Astrocyte of the spinal cord (primary cell): ENCODE results near the gene C13orf46.

ENCODE experiments used
- DNase-seq: peaks from one replicate; pipeline ENCODE4 v3.0.0; 2011; ENCODE audit warnings: low read depth, low spot score
- H3K4me3 ChIP-seq: 2 replicates; pipeline ENCODE4 v1.5.1; 2011; ENCODE audit warnings: low read depth, mild to moderate bottlenecking, low read length, moderate library complexity
- in situ Hi-C: cut with HindIII; loops from 2 replicates; pipeline ENCODE4 v1.10.0; 2017; ENCODE audit warnings: low sequenced_read_pairs
- TF ChIP-seq, protein P1 (sequence below): IDR thresholded peaks from 2 replicates; pipeline ENCODE4 v1.5.1; 2012; ENCODE audit warnings: low read depth, mild to moderate bottlenecking, low read length, inconsistent platforms

The C13orf46 gene

DNA sequence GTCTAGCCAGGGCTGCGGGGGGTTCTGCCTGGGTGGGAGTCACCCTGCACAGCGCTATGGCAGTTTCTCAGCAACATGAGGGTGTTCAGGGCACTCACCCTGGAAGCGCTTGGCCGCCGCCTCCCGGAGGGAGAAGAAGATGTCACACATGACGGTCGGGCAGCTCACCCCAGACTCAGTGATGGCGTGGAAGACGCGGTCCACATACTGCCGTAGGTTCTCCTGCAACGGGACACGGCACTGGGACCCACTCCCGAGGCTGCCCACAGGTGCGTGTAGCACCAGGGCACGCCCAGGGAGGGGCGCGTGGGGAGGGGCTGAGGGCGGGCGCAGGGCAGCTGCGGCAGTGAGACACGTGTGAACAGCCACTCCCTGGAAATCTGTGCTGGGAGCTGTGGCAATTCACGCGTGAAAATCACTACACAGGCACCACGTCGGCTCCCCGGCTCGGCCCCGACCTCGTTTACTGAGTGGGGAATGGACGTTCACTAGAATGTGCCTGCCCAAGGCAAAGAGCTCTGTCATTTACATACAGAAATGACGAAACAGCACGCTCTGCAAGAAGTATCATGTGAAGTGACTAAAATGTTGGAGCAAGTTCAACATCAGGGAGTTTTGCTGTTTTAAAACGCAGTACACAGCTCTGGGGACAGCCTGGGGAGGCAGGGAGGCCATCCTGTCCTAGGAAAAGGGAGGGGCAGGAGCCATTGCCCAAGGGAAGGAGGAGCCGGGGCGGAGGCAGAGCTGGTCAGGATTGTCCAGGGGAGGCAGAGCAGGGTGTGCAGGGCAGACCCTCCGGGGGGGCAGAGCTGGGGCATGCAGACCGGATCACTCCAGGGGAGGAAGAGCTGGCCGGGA is 41.5 kb upstream of the C13orf46 start:
- H3K4me3 ChIP-seq: no peak overlapping the region
- TF ChIP-seq, protein P1, sequence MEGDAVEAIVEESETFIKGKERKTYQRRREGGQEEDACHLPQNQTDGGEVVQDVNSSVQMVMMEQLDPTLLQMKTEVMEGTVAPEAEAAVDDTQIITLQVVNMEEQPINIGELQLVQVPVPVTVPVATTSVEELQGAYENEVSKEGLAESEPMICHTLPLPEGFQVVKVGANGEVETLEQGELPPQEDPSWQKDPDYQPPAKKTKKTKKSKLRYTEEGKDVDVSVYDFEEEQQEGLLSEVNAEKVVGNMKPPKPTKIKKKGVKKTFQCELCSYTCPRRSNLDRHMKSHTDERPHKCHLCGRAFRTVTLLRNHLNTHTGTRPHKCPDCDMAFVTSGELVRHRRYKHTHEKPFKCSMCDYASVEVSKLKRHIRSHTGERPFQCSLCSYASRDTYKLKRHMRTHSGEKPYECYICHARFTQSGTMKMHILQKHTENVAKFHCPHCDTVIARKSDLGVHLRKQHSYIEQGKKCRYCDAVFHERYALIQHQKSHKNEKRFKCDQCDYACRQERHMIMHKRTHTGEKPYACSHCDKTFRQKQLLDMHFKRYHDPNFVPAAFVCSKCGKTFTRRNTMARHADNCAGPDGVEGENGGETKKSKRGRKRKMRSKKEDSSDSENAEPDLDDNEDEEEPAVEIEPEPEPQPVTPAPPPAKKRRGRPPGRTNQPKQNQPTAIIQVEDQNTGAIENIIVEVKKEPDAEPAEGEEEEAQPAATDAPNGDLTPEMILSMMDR: no peak
- DNase-seq: no peak
- in situ Hi-C loops: no loop called here

DNA sequence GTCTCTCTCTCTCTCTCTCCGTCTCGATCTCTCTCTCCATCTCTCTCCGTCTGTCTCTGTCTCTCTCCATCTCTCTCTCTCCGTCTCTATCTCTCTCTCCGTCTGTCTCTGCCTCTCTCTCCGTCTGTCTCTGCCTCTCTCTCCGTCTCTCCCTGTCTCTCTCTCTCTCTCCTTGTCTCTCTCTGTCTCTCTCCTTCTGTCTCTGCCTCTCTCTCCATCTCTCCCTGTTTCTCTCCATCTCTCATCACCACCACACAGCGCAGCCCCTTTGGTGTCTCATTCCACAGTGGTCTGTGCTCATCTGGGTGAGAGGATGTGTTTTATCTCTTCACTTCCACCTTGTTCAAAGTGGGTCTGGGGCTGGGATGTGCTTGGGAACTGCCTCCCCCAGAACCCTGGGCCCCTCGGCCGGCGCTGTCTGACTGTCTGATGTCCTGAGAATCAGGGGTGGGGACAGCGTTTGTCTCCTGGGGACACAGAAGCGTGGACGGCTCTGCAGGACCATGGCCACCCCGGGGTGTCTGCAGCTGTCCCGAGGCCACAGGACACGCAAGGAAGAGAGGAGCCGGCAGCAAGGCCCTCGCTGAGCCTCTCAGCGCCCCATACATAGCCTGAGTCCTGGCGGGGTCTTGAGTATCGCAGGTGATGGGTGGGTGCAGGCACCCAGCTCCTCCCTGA is 40.2 kb upstream of the C13orf46 start:
- TF ChIP-seq, protein P1: no peak
- in situ Hi-C loops: no loop called here
- DNase-seq: no peak
- no peak overlapping the region for H3K4me3 ChIP-seq

DNA sequence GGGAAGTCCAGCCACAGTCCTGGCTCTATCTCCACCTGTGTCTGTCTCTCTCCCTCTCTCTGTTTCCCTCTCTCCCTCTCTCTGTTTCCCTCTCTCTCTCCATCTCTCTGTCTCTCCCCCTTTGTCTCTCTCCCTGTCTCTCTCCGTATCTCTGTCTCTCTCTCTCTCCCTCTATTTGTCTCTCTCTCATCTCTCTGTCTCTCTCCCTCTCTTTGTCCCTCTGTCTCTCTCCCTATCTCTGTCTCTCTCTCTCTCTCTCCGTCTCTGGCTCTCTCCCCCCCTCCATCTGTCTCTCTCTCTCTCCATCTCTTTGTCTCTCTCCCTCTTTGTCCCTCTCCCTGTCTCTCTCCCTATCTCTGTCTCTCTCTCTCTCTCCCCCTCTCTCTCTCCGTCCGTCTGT is 39.5 kb upstream of the C13orf46 start:
- in situ Hi-C loops: no loop called here
- DNase-seq: no peak
- H3K4me3 ChIP-seq: no peak overlapping the region
- TF ChIP-seq, protein P1: no peak

DNA sequence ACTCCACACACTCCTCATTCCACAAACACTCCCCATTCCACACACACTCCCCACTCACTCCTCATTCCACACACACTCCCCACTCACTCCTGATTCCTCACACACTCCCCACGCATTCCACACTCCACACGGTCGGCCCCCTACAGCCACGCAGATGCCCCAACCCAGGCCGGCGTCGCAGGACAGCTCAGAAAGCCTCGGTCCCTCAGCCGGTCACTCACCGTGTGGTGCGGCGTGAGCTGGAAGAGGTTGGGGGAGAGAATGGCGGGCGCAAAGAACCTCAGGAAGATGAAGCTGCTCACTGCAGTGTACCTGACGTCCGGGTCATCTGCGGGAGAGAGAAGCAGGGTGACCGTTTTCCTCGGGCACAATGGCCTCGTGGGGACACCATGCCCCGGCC is 39.0 kb upstream of the C13orf46 start:
- in situ Hi-C loops: no loop called here
- TF ChIP-seq, protein P1: no peak
- DNase-seq: no peak
- H3K4me3 ChIP-seq: no peak overlapping the region

DNA sequence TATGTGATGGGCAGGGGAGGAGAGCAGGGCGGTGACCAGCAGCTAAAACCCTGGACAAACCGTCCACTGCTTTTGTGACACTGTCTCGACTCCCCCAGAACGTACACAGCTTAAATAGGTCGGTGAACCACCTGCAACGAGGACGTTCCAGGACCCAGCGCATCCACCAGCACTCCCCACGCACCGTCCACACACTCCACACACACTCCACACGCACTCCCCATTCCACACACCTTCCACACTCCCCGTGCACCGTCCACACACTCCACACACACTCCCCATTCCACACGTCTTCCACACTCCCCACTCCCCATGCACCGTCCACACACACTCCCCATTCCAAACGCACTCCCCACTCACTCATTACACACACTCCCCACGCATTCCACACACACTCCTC is 38.3 kb upstream of the C13orf46 start:
- no peak overlapping the region for H3K4me3 ChIP-seq
- no peak for DNase-seq
- in situ Hi-C loops: no loop called here
- TF ChIP-seq, protein P1: no peak

DNA sequence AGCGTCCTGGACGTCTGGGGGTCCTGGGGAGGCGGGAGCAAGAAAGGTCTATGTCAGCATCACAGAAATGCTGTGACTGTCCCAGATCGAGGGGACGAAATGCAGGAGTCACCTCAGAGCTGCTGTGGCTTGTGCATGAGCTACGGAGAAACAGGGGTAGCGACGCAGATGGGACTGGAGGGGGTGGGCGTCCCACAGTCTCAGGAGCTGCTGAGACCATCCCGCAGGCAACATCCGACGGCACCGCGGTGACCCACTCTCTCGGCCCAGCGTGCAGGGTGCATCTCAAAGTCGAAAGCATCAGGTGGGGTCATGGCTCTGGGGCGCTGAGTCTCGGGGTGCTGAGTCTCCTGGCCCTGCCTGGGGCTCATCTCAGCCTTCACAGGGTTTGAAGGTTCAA is 37.4 kb upstream of the C13orf46 start:
- no peak overlapping the region for H3K4me3 ChIP-seq
- in situ Hi-C loops: no loop called here
- no peak for DNase-seq
- TF ChIP-seq, protein P1: no peak
